ENCODE measurements around the gene ST7. TPM values are rescaled to one million over a fixed set of nuclear protein-coding genes. Genes with fewer than 3 reads are reported as not detected.

Gene ST7
- total and polyA plus RNA-seq, 7 experiments from 2014 or later, result 2.1 to 6.4 (median 4.1) TPM

DNA sequence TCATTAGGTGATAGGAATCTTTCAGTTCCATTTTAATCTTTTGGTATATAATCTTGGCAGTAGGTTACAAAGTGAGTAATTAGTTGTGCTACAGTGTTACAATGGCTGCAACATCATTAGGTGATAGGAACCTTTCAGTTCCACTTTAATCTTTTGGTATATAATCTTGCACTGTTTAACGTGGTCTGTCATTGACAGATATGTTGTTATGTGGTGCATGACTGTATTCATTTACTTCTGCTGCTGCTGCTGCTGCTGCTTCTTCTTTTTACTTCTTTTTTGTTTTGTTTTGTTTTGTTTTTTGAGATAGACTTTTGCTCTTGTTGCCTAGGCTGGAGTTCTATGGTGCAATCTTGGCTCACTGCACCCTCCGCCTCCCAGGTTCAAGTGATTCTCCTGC is 28.6 kb downstream of the ST7 start:
- H3K36me3 ChIP-seq (ENCODE audit: control insufficient read depth in 2 of 3, insufficient read depth in 3 of 3, low read length in 3 of 3), result no peaks in the 10 kb centered on the region
- H3K4me1 Mint-ChIP-seq, result peaks cover 0 to 5% (median 0%) of the 10 kb centered on the region in 7 donors
- CTCF ChIA-PET, result interaction anchor here (1.1 kb wide), 2 partner anchors 139 to 145 kb away, joined by 3 to 4 read pairs; no protein-coding TSS in a partner anchor
- no peaks in the 10 kb centered on the region for H3K27me3 ChIP-seq (ENCODE audit: control insufficient read depth in 2 of 2, insufficient read depth in 2 of 2, low read length in 2 of 2)
- no peaks in the 10 kb centered on the region for H3K9me3 ChIP-seq (ENCODE audit: control insufficient read depth in 2 of 3, low read length in 3 of 3)
- H3K27ac Mint-ChIP-seq, result no peak overlapping the region
- H3K27me3 Mint-ChIP-seq, result peaks cover 0 to 2% (median 0%) of the 10 kb centered on the region in 5 donors
- H3K9me3 Mint-ChIP-seq, result peaks cover 0 to 2% (median 0%) of the 10 kb centered on the region in 11 donors
- no peak overlapping the region for H3K4me3 Mint-ChIP-seq
- no peak overlapping the region for H3K4me3 ChIP-seq (ENCODE audit: low read length)
- H3K4me1 ChIP-seq (ENCODE audit: control insufficient read depth in 2 of 2, insufficient read depth in 2 of 2, low read length in 2 of 2), result no peaks in the 10 kb centered on the region
- intact Hi-C loops (cut with micrococcal nuclease), result no loop called here
- DNase-seq (no peak), ATAC-seq (no peak)
- H3K36me3 Mint-ChIP-seq, result peaks cover 0 to 3% (median 0%) of the 10 kb centered on the region in 5 donors
- POLR2A ChIA-PET, result no interaction called here
- no peak overlapping the region for H3K27ac ChIP-seq (ENCODE audit: low read depth, low read length)

DNA sequence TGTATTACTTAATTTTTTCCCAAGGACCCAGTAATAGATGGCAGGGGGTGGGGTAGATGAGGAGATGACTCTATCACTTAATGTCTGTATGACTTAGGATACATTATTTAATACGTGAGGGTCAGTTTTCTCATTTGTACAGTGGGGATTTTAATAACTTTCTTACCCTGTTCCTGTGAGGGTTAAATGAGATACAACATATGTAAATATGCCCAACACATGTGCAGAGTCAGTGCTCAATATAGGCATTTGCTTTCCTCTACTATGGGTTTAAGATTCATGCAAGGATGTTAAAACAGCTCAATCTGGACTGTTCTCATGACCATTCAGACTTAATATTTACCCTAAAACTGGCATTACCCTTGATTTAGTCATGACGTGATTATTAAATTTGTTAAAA is 31.2 kb downstream of the ST7 start:
- Histone ChIP-seq H3K36me3 (ENCODE audit: control insufficient read depth in 2 of 3, insufficient read depth in 3 of 3, low read length in 3 of 3) (no peaks in the 10 kb centered on the region), H3K4me3 (ENCODE audit: low read length) (no peak overlapping the region), H3K4me1 (ENCODE audit: control insufficient read depth in 2 of 2, insufficient read depth in 2 of 2, low read length in 2 of 2) (no peaks in the 10 kb centered on the region), H3K9me3 (ENCODE audit: control insufficient read depth in 2 of 3, low read length in 3 of 3) (no peaks in the 10 kb centered on the region), H3K27ac (ENCODE audit: low read depth, low read length) (no peak overlapping the region), H3K27me3 (ENCODE audit: control insufficient read depth in 2 of 2, insufficient read depth in 2 of 2, low read length in 2 of 2) (no peaks in the 10 kb centered on the region)
- H3K4me3 Mint-ChIP-seq, result no peak overlapping the region
- DNase-seq (no peak), ATAC-seq (peak; percentile 10)
- intact Hi-C loops (cut with micrococcal nuclease), result loop anchor here in 1 of 2 donors (2.0 kb wide), 1 partner anchor 54 kb away; no protein-coding TSS in a partner anchor
- no peaks in the 10 kb centered on the region for H3K36me3 Mint-ChIP-seq
- H3K27ac Mint-ChIP-seq, result no peak overlapping the region
- peaks cover 0 to 3% (median 0%) of the 10 kb centered on the region in 5 donors for H3K27me3 Mint-ChIP-seq
- peaks cover 0 to 2% (median 0%) of the 10 kb centered on the region in 11 donors for H3K9me3 Mint-ChIP-seq
- H3K4me1 Mint-ChIP-seq, result peaks cover 0 to 5% (median 0%) of the 10 kb centered on the region in 7 donors
- ChIA-PET CTCF (interaction anchor here (0.6 to 4.0 kb wide), 12 partner anchors 15 to 178 kb away, joined by 3 to 35 read pairs (median 7); no protein-coding TSS in a partner anchor), POLR2A (no interaction called here)

DNA sequence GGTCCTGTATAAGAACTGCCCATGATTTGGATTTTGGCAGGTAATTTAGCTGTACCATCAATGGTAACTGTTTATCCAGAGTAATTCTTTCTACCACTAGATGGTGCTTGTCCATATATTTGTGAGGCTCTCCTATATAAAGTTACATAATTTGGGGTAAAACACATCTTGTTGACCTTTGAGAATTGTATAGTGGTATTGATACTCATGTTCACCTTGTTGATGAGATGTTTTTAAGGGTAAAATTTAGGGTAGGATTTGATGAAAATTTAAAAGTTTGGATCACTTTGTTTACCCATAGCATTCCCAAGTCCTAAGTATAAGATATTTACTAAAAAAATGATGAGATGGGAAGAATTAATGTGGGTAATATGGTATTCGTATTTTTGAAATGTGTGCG is 31.6 kb downstream of the ST7 start:
- DNase-seq, result peak in 6 of 9 donors; percentile 10 to 50 (median 45)
- H3K4me1 Mint-ChIP-seq, result peaks cover 0 to 5% (median 0%) of the 10 kb centered on the region in 7 donors
- intact Hi-C loops (cut with micrococcal nuclease), result loop anchor here (1.0 to 2.0 kb wide), 4 partner anchors 54 to 142 kb away; no protein-coding TSS in a partner anchor

DNA sequence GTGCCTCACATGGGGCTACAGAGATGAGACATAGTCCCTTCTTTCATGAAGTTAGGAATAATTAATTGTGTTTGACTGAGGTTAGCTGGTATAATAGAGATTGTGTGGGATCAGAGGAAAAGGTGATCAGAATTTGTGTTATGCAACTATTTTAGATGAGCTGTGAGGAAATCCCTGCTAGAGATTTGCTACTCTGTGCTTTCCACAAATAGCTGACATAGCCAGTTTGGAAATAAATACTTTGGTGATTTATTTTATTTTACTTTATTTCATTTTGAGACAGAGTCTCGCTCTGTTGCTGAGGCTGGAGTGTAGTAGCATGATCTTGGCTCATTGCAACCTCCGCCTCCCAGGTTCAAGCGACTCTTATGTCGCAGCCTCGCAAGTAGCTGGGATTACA is 32.3 kb downstream of the ST7 start:
- H3K4me1 ChIP-seq (ENCODE audit: control insufficient read depth in 2 of 2, insufficient read depth in 2 of 2, low read length in 2 of 2), result no peaks in the 10 kb centered on the region
- no peaks in the 10 kb centered on the region for H3K27me3 ChIP-seq (ENCODE audit: control insufficient read depth in 2 of 2, insufficient read depth in 2 of 2, low read length in 2 of 2)
- ATAC-seq (no peak), DNase-seq (no peak)
- no peak overlapping the region for H3K27ac ChIP-seq (ENCODE audit: low read depth, low read length)
- Mint-ChIP-seq H3K9me3 (peaks cover 0 to 2% (median 0%) of the 10 kb centered on the region in 11 donors), H3K27me3 (peaks cover 0 to 9% (median 0%) of the 10 kb centered on the region in 5 donors), H3K4me1 (peaks cover 0 to 5% (median 0%) of the 10 kb centered on the region in 7 donors), H3K27ac (peak overlapping the region in 1 of 9 donors; percentile 5), H3K4me3 (no peak overlapping the region), H3K36me3 (no peaks in the 10 kb centered on the region)
- no peaks in the 10 kb centered on the region for H3K36me3 ChIP-seq (ENCODE audit: control insufficient read depth in 2 of 3, insufficient read depth in 3 of 3, low read length in 3 of 3)
- intact Hi-C loops (cut with micrococcal nuclease), result loop anchor here (1.0 to 2.0 kb wide), 4 partner anchors 55 to 142 kb away; no protein-coding TSS in a partner anchor
- ChIA-PET POLR2A (no interaction called here), CTCF (interaction anchor here (0.6 to 4.0 kb wide), 14 partner anchors 26 to 808 kb away, joined by 3 to 35 read pairs (median 6); no protein-coding TSS in a partner anchor)
- no peak overlapping the region for H3K4me3 ChIP-seq (ENCODE audit: low read length)
- H3K9me3 ChIP-seq (ENCODE audit: control insufficient read depth in 2 of 3, low read length in 3 of 3), result no peaks in the 10 kb centered on the region

More for the DNA sequence above, 31.6 kb downstream of the ST7 start:
- no peak overlapping the region for H3K4me3 ChIP-seq (ENCODE audit: low read length)
- H3K4me1 ChIP-seq (ENCODE audit: control insufficient read depth in 2 of 2, insufficient read depth in 2 of 2, low read length in 2 of 2), result no peaks in the 10 kb centered on the region
- peak; percentile 79 for ATAC-seq
- H3K9me3 Mint-ChIP-seq, result peaks cover 0 to 2% (median 0%) of the 10 kb centered on the region in 11 donors
- H3K4me3 Mint-ChIP-seq, result no peak overlapping the region
- H3K36me3 ChIP-seq (ENCODE audit: control insufficient read depth in 2 of 3, insufficient read depth in 3 of 3, low read length in 3 of 3), result no peaks in the 10 kb centered on the region
- ChIA-PET POLR2A (no interaction called here), CTCF (interaction anchor here (0.6 to 4.0 kb wide), 17 partner anchors 15 to 807 kb away, joined by 3 to 35 read pairs (median 4); no protein-coding TSS in a partner anchor)
- no peak overlapping the region for H3K27ac ChIP-seq (ENCODE audit: low read depth, low read length)
- H3K9me3 ChIP-seq (ENCODE audit: control insufficient read depth in 2 of 3, low read length in 3 of 3), result no peaks in the 10 kb centered on the region
- peaks cover 0 to 3% (median 0%) of the 10 kb centered on the region in 5 donors for H3K27me3 Mint-ChIP-seq
- H3K27ac Mint-ChIP-seq, result no peak overlapping the region
- H3K36me3 Mint-ChIP-seq, result no peaks in the 10 kb centered on the region
- H3K27me3 ChIP-seq (ENCODE audit: control insufficient read depth in 2 of 2, insufficient read depth in 2 of 2, low read length in 2 of 2), result no peaks in the 10 kb centered on the region

DNA sequence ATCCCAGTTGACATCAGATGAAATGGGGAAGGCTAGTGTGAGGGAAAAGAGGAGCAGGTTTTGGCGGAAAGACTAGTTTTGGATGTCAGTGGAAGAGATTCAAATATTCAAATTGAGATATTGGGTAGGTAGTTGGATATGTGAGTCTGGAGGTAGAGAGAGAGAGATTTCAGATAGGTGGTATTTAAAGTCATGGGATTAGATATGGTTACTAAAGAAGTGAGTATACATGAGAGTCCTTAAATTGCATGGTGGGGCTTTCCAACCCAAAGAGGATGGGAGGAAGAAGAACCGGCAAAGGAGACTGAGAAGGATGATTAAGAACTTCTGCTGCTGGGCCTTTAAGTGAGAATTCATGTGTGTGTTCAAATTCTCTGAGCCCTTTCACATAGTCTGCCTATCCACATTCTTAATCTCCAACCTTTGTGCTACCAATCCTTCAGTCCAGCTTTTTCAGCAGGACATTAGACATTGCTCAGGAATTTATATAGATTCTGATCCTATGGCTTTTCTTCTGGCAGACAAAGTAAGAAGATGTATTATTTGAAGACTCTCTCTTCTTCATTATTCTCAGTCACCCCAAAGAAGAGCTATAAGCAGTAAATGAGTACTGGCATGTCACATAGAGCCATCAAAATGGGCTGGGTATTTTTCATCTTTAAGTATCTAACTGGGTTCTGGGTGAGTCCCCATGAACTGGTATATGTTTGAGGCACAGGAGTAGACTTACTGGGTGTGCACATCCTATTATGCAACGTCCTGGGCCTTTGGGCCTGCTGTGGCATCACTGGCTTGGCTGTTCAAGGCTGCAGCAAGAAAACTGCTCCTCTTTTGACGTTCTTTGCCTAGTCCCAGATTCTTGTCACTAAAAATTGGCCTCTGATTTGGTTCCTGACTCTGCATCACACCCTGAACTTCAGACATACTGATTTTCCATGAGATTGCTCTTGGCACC is 33.6 kb downstream of the ST7 start:
- CTCF ChIA-PET, result interaction anchor here (0.8 to 4.9 kb wide), 7 partner anchors 20 to 139 kb away, joined by 3 to 68 read pairs (median 27); no protein-coding TSS in a partner anchor
- peaks cover 0 to 4% (median 0%) of the 10 kb centered on the region in 11 donors for H3K9me3 Mint-ChIP-seq
- no peaks in the 10 kb centered on the region for H3K27me3 ChIP-seq (ENCODE audit: control insufficient read depth in 2 of 2, insufficient read depth in 2 of 2, low read length in 2 of 2)
- H3K36me3 ChIP-seq (ENCODE audit: control insufficient read depth in 2 of 3, insufficient read depth in 3 of 3, low read length in 3 of 3), result no peaks in the 10 kb centered on the region
- peak overlapping the region in 1 of 9 donors; percentile 17 for H3K27ac Mint-ChIP-seq
- DNase-seq (no peak), ATAC-seq (no peak)
- no peak overlapping the region for H3K4me3 Mint-ChIP-seq
- POLR2A ChIA-PET, result no interaction called here
- no peaks in the 10 kb centered on the region for H3K9me3 ChIP-seq (ENCODE audit: control insufficient read depth in 2 of 3, low read length in 3 of 3)
- H3K36me3 Mint-ChIP-seq, result no peaks in the 10 kb centered on the region
- H3K4me3 ChIP-seq (ENCODE audit: low read length), result no peak overlapping the region
- H3K27ac ChIP-seq (ENCODE audit: low read depth, low read length), result no peak overlapping the region
- peaks cover 0 to 17% (median 0%) of the 10 kb centered on the region in 5 donors for H3K27me3 Mint-ChIP-seq
- H3K4me1 ChIP-seq (ENCODE audit: control insufficient read depth in 2 of 2, insufficient read depth in 2 of 2, low read length in 2 of 2), result no peaks in the 10 kb centered on the region
- intact Hi-C loops (cut with micrococcal nuclease), result no loop called here
- peaks cover 0 to 5% (median 0%) of the 10 kb centered on the region in 7 donors for H3K4me1 Mint-ChIP-seq

DNA sequence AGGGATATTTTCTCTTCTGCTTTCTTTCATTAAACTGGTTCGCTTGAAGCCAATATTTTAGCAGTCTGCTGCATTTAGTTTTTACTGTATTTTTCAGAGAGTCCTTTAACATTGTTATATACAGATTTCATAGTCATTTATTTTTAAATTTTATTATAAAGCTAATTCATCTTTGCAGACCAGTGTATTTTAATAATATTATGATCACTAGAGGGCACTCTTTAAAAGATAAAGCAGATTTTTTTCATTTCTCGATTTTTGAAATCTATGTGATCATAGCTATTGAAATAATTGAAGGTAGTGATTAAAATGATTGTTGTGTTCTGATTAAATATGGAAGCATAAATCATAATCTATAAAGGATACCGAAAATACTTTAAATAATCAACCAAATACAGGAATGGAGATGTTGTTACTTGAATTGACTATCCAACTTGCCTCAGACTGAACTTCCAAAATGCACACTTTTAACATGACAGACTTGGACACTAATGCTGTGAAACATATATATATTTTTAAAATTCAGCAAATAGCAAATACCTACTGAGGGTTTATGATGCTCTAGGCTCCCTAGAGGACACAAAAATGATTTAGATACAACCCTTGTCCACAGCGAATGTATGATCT is 35.2 kb downstream of the ST7 start:
- no peak for ATAC-seq
- intact Hi-C loops (cut with micrococcal nuclease), result loop anchor here (1.0 kb wide), 1 partner anchor 24 kb away; no protein-coding TSS in a partner anchor

More for the DNA sequence above, 35.2 kb downstream of the ST7 start:
- H3K27ac Mint-ChIP-seq, result no peak overlapping the region
- Histone ChIP-seq H3K27ac (ENCODE audit: low read depth, low read length) (no peak overlapping the region), H3K4me1 (ENCODE audit: control insufficient read depth in 2 of 2, insufficient read depth in 2 of 2, low read length in 2 of 2) (no peaks in the 10 kb centered on the region), H3K27me3 (ENCODE audit: control insufficient read depth in 2 of 2, insufficient read depth in 2 of 2, low read length in 2 of 2) (no peaks in the 10 kb centered on the region), H3K36me3 (ENCODE audit: control insufficient read depth in 2 of 3, insufficient read depth in 3 of 3, low read length in 3 of 3) (no peaks in the 10 kb centered on the region), H3K4me3 (ENCODE audit: low read length) (no peak overlapping the region), H3K9me3 (ENCODE audit: control insufficient read depth in 2 of 3, low read length in 3 of 3) (no peaks in the 10 kb centered on the region)
- H3K4me1 Mint-ChIP-seq, result peaks cover 0 to 5% (median 0%) of the 10 kb centered on the region in 7 donors
- peak in 1 of 9 donors; percentile 16 for DNase-seq
- ChIA-PET POLR2A (interaction anchor here (0.6 kb wide), 1 partner anchor 32 kb away, joined by 3 read pairs; no protein-coding TSS in a partner anchor), CTCF (interaction anchor here (0.8 to 5.0 kb wide), 17 partner anchors 9 to 138 kb away, joined by 3 to 68 read pairs (median 4); no protein-coding TSS in a partner anchor)
- H3K36me3 Mint-ChIP-seq, result peaks cover 0 to 4% (median 0%) of the 10 kb centered on the region in 5 donors
- peaks cover 0 to 3% (median 0%) of the 10 kb centered on the region in 11 donors for H3K9me3 Mint-ChIP-seq
- H3K4me3 Mint-ChIP-seq, result no peak overlapping the region
- H3K27me3 Mint-ChIP-seq, result peaks cover 0 to 20% (median 0%) of the 10 kb centered on the region in 5 donors

Measured in naive thymus-derived CD4-positive, alpha-beta T cell (primary cell).